IMR-90 (cell line): Measurements from ENCODE around the gene ZNF592. TPM values are rescaled to one million over a fixed set of nuclear protein-coding genes. Genes with fewer than 3 reads are reported as not detected.

Experiments used
- ATAC-seq: fragments of 200-7000 bp; cut with Tn5 transposase; 2 replicates; pipeline ENCODE4 v1.9.1; 2020; ENCODE audit warnings: low read depth, mild to moderate bottlenecking, moderate library complexity
- BruUV-seq: library from RNA; stranded (reverse); fragments of 400-500 nt; replicated peaks from 2 replicates; lab custom pipeline; 2021; lab: Mats Ljungman, UMichigan
- CTCF ChIA-PET: fragments of 300-600 bp; formaldehyde crosslinking; extraction: SDS; loops from one replicate; lab custom pipeline; 2021; ENCODE audit warnings: antibody characterized with exemption; lab: Yijun Ruan, JAX
- POLR2A ChIA-PET: fragments of 300-600 bp; sonication (Branson Sonifier 250); formaldehyde crosslinking; loops from one replicate; lab custom pipeline; 2022; ENCODE audit warnings: antibody characterized with exemption; ENCODE audit not compliant: unreplicated experiment; lab: Charles Lee
- DNase-seq: peaks from one replicate; pipeline ENCODE4 v3.0.0; 2013
- H2AFZ ChIP-seq: replicated peaks from 2 replicates; pipeline ENCODE3; 2013; ENCODE audit warnings: low read length, mild to moderate bottlenecking; ENCODE audit not compliant: poor library complexity
- H2AK5ac ChIP-seq: 2 replicates; pipeline ENCODE4 v1.6.1; 2013; ENCODE audit warnings: low read depth, low read length, inconsistent platforms
- H2AK9ac ChIP-seq: replicated peaks from 2 replicates; pipeline ENCODE3; 2013; ENCODE audit warnings: mild to moderate bottlenecking, low read depth, low read length, moderate library complexity; ENCODE audit not compliant: poor library complexity
- H2BK120ac ChIP-seq: 2 replicates; pipeline ENCODE4 v1.6.1; 2013; ENCODE audit warnings: low read depth, low read length, inconsistent platforms
- H2BK15ac ChIP-seq: 3 replicates; pipeline ENCODE4 v1.6.1; 2013; ENCODE audit warnings: low read depth, low read length, inconsistent platforms
- H2BK20ac ChIP-seq: 2 replicates; pipeline ENCODE4 v1.6.1; 2013; ENCODE audit warnings: low read depth, mild to moderate bottlenecking, inconsistent platforms, low read length, moderate library complexity
- H2BK5ac ChIP-seq: 2 replicates; pipeline ENCODE4 v1.6.1; 2013; ENCODE audit warnings: mild to moderate bottlenecking, low read depth, low read length, inconsistent platforms; ENCODE audit not compliant: poor library complexity, severe bottlenecking
- H3K14ac ChIP-seq: replicated peaks from 2 replicates; pipeline ENCODE4 v1.6.1; 2013; ENCODE audit warnings: low read depth, low read length, inconsistent platforms
- H3K18ac ChIP-seq: 2 replicates; pipeline ENCODE4 v1.6.1; 2013; ENCODE audit warnings: low read depth, low read length, control low read depth
- H3K23ac ChIP-seq: 2 replicates; pipeline ENCODE4 v1.6.1; 2013; ENCODE audit warnings: low read depth, low read length, inconsistent platforms
- H3K27ac ChIP-seq: 2 replicates; pipeline ENCODE4 v1.5.1; 2013; ENCODE audit warnings: mild to moderate bottlenecking, control low read depth, low read length; ENCODE audit not compliant: insufficient read depth
- H3K27me3 ChIP-seq: 2 replicates; pipeline ENCODE4 v1.6.1; 2013; ENCODE audit warnings: low read length; ENCODE audit not compliant: control insufficient read depth, insufficient read depth
- H3K36me3 ChIP-seq: 2 replicates; pipeline ENCODE4 v1.6.1; 2013; ENCODE audit warnings: low read length, mixed read lengths; ENCODE audit not compliant: control insufficient read depth, insufficient read depth
- H3K4ac ChIP-seq: 2 replicates; pipeline ENCODE4 v1.6.1; 2013; ENCODE audit warnings: low read depth, low read length, inconsistent platforms
- H3K4me1 ChIP-seq: 2 replicates; pipeline ENCODE4 v1.6.1; 2013; ENCODE audit warnings: low read length, mixed read lengths; ENCODE audit not compliant: control insufficient read depth, insufficient read depth
- H3K4me2 ChIP-seq: 2 replicates; pipeline ENCODE4 v1.6.1; 2013; ENCODE audit warnings: low read depth, mild to moderate bottlenecking, control low read depth, low read length, moderate library complexity
- H3K4me3 ChIP-seq: 2 replicates; pipeline ENCODE4 v1.5.1; 2013; ENCODE audit warnings: low read depth, mild to moderate bottlenecking, control low read depth, low read length, moderate library complexity; ENCODE audit not compliant: insufficient read depth
- H3K56ac ChIP-seq: 2 replicates; pipeline ENCODE4 v1.6.1; 2013; ENCODE audit warnings: low read length, inconsistent platforms; ENCODE audit not compliant: insufficient read depth; ENCODE audit errors: extremely low read depth
- H3K79me1 ChIP-seq, 2 experiments: 2 replicates each; pipeline ENCODE4 v1.6.1; 2013; ENCODE audit warnings: low read length in 2 of 2, inconsistent platforms in 1 of 2, low read depth in 1 of 2
- H3K9ac ChIP-seq: 2 replicates; pipeline ENCODE4 v1.6.1; 2013; ENCODE audit warnings: low read depth, low read length, control low read depth
- H3K9me1 ChIP-seq: 2 replicates; pipeline ENCODE4 v1.6.1; 2013; ENCODE audit warnings: low read length, inconsistent platforms; ENCODE audit not compliant: insufficient read depth
- H3K9me3 ChIP-seq: 2 replicates; pipeline ENCODE4 v1.6.1; 2013; ENCODE audit warnings: low read length; ENCODE audit not compliant: control insufficient read depth, insufficient read depth
- H4K20me1 ChIP-seq: 2 replicates; pipeline ENCODE4 v1.6.1; 2013; ENCODE audit warnings: low read length, inconsistent platforms; ENCODE audit not compliant: insufficient read depth
- H4K5ac ChIP-seq: 2 replicates; pipeline ENCODE4 v1.6.1; 2013; ENCODE audit warnings: mild to moderate bottlenecking, low read depth, low read length, control low read depth
- H4K8ac ChIP-seq, 2 experiments: 2 replicates each; pipeline ENCODE4 v1.6.1; 2013; ENCODE audit warnings: low read depth in 2 of 2, low read length in 2 of 2, control low read depth in 1 of 2, inconsistent platforms in 1 of 2
- H4K91ac ChIP-seq: 2 replicates; pipeline ENCODE4 v1.6.1; 2013; ENCODE audit warnings: low read depth, low read length, inconsistent platforms; ENCODE audit not compliant: insufficient read depth
- BHLHE40 ChIP-seq: fragments of 150-350 bp; IDR thresholded peaks from 2 replicates; pipeline ENCODE4 v1.6.1; 2016; ENCODE audit warnings: mild to moderate bottlenecking, low read depth, low read length
- CEBPB ChIP-seq: IDR thresholded peaks from 2 replicates; pipeline ENCODE4 v1.6.1; 2012; ENCODE audit warnings: low read depth, low read length, improper control_type of control experiment
- NFE2L2 ChIP-seq: fragments of 150-350 bp; IDR thresholded peaks from 2 replicates; pipeline ENCODE4 v1.6.1; 2016; ENCODE audit warnings: low read depth, mild to moderate bottlenecking, low read length
- WGBS, 2 experiments: methylation state at CpG; one replicate each; pipeline versions ENCODE4 v1.1.5 to v1.1.7; 2013; ENCODE audit warnings: missing lambda C conversion rate in 2 of 2; ENCODE audit not compliant: insufficient read length in 1 of 2; ENCODE audit errors: extremely low coverage in 2 of 2; 5-methylcytosine and 5-hydroxymethylcytosine counted together
- dilution Hi-C: fragments of 300-500 bp; cut with HindIII; formaldehyde crosslinking; loops from one replicate; pipeline ENCODE4 v1.14.3; 2018; ENCODE audit warnings: low sequenced_read_pairs; ENCODE audit not compliant: unreplicated experiment
- in situ Hi-C: fragments of 300-500 bp; cut with MboI; formaldehyde crosslinking; loops from 3 replicates; pipeline ENCODE4 v1.14.3; 2019; ENCODE audit warnings: low sequenced_read_pairs, inconsistent platforms, mixed read lengths
- intact Hi-C: fragments of 100-400 bp; cut with micrococcal nuclease; formaldehyde crosslinking; loops from 2 replicates; pipeline ENCODE4 v1.10.0; 2022
- polyA plus RNA-seq, 3 experiments: library from polyadenylated mRNA; depleted of rRNA; stranded (reverse); fragments of >200 nt; gene quantifications; 2 replicates each; pipeline ENCODE4 v1.2.3, GENCODE V29; 2012; ENCODE audit warnings: low replicate concordance in 1 of 3
- total RNA-seq: library from RNA; depleted of rRNA; stranded (reverse); fragments of >200 nt; gene quantifications from 2 replicates; pipeline ENCODE4 v1.2.3, GENCODE V29; 2012

The ZNF592 gene
- total and polyA plus RNA-seq, 2 of the 4 experiments (the other 2 are of a cell fraction): 4.3 to 10.2 TPM

- H3K27ac ChIP-seq: no peak overlapping the region
- no peak overlapping the region for H3K9ac ChIP-seq
- intact Hi-C loops (no loop called here), in situ Hi-C loops (no loop called here), dilution Hi-C loops (no loop called here)
- no peak overlapping the region for H3K4ac ChIP-seq
- H3K56ac ChIP-seq: no peak overlapping the region
- no peaks in the 10 kb centered on the region for H3K9me3 ChIP-seq
- no peak overlapping the region for H4K5ac ChIP-seq
- peaks cover 30% of the 10 kb centered on the region; the same call in 1 of the 2 replicates for H4K20me1 ChIP-seq
- H2AK9ac ChIP-seq: no peak overlapping the region
- H4K8ac ChIP-seq: no peak overlapping the region
- H2BK15ac ChIP-seq: no peak overlapping the region
- no peak overlapping the region for H2AK5ac ChIP-seq
- no peak overlapping the region for H3K18ac ChIP-seq
- H3K79me1 ChIP-seq: peaks cover 22 to 63% of the 10 kb centered on the region in 2 experiments
- H2BK120ac ChIP-seq: no peak overlapping the region
- no peak overlapping the region for H3K4me2 ChIP-seq
- BruUV-seq: no TSS peak
- TF ChIP-seq BHLHE40 (no peak), NFE2L2 (0 out of 2 replicates have a peak, but pooled peaks have one; percentile 15), CEBPB (peak; percentile 78)
- H2BK20ac ChIP-seq: no peak overlapping the region
- ChIA-PET POLR2A (no interaction called here), CTCF (no interaction called here)
- H3K14ac ChIP-seq: no peak overlapping the region
- peaks cover 21% of the 10 kb centered on the region for H3K36me3 ChIP-seq
- H3K4me3 ChIP-seq: no peak overlapping the region
- no peak overlapping the region for H4K91ac ChIP-seq
- peaks cover 20% of the 10 kb centered on the region for H3K9me1 ChIP-seq
- H2AFZ ChIP-seq: no peak overlapping the region
- ATAC-seq (no peak), DNase-seq (no peak)
- H3K27me3 ChIP-seq: no peaks in the 10 kb centered on the region
- WGBS, 2 experiments: no CpG with 5 or more reads among the region's 7 CpGs
- no peak overlapping the region for H3K23ac ChIP-seq
- no peak overlapping the region for H2BK5ac ChIP-seq
- H3K4me1 ChIP-seq: peaks cover 6% of the 10 kb centered on the region
Measured at GRCh38 chr15:84793431-84794161, 45.2 kb downstream of the ZNF592 start.
